IMR-90 (cell line): ENCODE measurements around the gene PPARG. TPM values are rescaled to one million over a fixed set of nuclear protein-coding genes. Genes with fewer than 3 reads are reported as not detected.

Experiments
- ATAC-seq: fragments of 200-7000 bp; cut with Tn5 transposase; 2 replicates; pipeline ENCODE4 v1.9.1; 2020; ENCODE audit warnings: low read depth, mild to moderate bottlenecking, moderate library complexity
- BruUV-seq: library from RNA; stranded (reverse); fragments of 400-500 nt; replicated peaks from 2 replicates; lab custom pipeline; 2021; lab: Mats Ljungman, UMichigan
- CTCF ChIA-PET: fragments of 300-600 bp; formaldehyde crosslinking; extraction: SDS; loops from one replicate; lab custom pipeline; 2021; ENCODE audit warnings: antibody characterized with exemption; lab: Yijun Ruan, JAX
- POLR2A ChIA-PET: fragments of 300-600 bp; sonication (Branson Sonifier 250); formaldehyde crosslinking; loops from one replicate; lab custom pipeline; 2022; ENCODE audit warnings: antibody characterized with exemption; ENCODE audit not compliant: unreplicated experiment; lab: Charles Lee
- DNase-seq: peaks from one replicate; pipeline ENCODE4 v3.0.0; 2013
- H2AFZ ChIP-seq: replicated peaks from 2 replicates; pipeline ENCODE3; 2013; ENCODE audit warnings: low read length, mild to moderate bottlenecking; ENCODE audit not compliant: poor library complexity
- H2AK5ac ChIP-seq: 2 replicates; pipeline ENCODE4 v1.6.1; 2013; ENCODE audit warnings: low read depth, low read length, inconsistent platforms
- H2AK9ac ChIP-seq: replicated peaks from 2 replicates; pipeline ENCODE3; 2013; ENCODE audit warnings: mild to moderate bottlenecking, low read depth, low read length, moderate library complexity; ENCODE audit not compliant: poor library complexity
- H2BK120ac ChIP-seq: 2 replicates; pipeline ENCODE4 v1.6.1; 2013; ENCODE audit warnings: low read depth, low read length, inconsistent platforms
- H2BK15ac ChIP-seq: 3 replicates; pipeline ENCODE4 v1.6.1; 2013; ENCODE audit warnings: low read depth, low read length, inconsistent platforms
- H2BK20ac ChIP-seq: 2 replicates; pipeline ENCODE4 v1.6.1; 2013; ENCODE audit warnings: low read depth, mild to moderate bottlenecking, inconsistent platforms, low read length, moderate library complexity
- H2BK5ac ChIP-seq: 2 replicates; pipeline ENCODE4 v1.6.1; 2013; ENCODE audit warnings: mild to moderate bottlenecking, low read depth, low read length, inconsistent platforms; ENCODE audit not compliant: poor library complexity, severe bottlenecking
- H3K14ac ChIP-seq: replicated peaks from 2 replicates; pipeline ENCODE4 v1.6.1; 2013; ENCODE audit warnings: low read depth, low read length, inconsistent platforms
- H3K18ac ChIP-seq: 2 replicates; pipeline ENCODE4 v1.6.1; 2013; ENCODE audit warnings: low read depth, low read length, control low read depth
- H3K23ac ChIP-seq: 2 replicates; pipeline ENCODE4 v1.6.1; 2013; ENCODE audit warnings: low read depth, low read length, inconsistent platforms
- H3K27ac ChIP-seq: 2 replicates; pipeline ENCODE4 v1.5.1; 2013; ENCODE audit warnings: mild to moderate bottlenecking, control low read depth, low read length; ENCODE audit not compliant: insufficient read depth
- H3K27me3 ChIP-seq: 2 replicates; pipeline ENCODE4 v1.6.1; 2013; ENCODE audit warnings: low read length; ENCODE audit not compliant: control insufficient read depth, insufficient read depth
- H3K36me3 ChIP-seq: 2 replicates; pipeline ENCODE4 v1.6.1; 2013; ENCODE audit warnings: low read length, mixed read lengths; ENCODE audit not compliant: control insufficient read depth, insufficient read depth
- H3K4ac ChIP-seq: 2 replicates; pipeline ENCODE4 v1.6.1; 2013; ENCODE audit warnings: low read depth, low read length, inconsistent platforms
- H3K4me1 ChIP-seq: 2 replicates; pipeline ENCODE4 v1.6.1; 2013; ENCODE audit warnings: low read length, mixed read lengths; ENCODE audit not compliant: control insufficient read depth, insufficient read depth
- H3K4me2 ChIP-seq: 2 replicates; pipeline ENCODE4 v1.6.1; 2013; ENCODE audit warnings: low read depth, mild to moderate bottlenecking, control low read depth, low read length, moderate library complexity
- H3K4me3 ChIP-seq: 2 replicates; pipeline ENCODE4 v1.5.1; 2013; ENCODE audit warnings: low read depth, mild to moderate bottlenecking, control low read depth, low read length, moderate library complexity; ENCODE audit not compliant: insufficient read depth
- H3K56ac ChIP-seq: 2 replicates; pipeline ENCODE4 v1.6.1; 2013; ENCODE audit warnings: low read length, inconsistent platforms; ENCODE audit not compliant: insufficient read depth; ENCODE audit errors: extremely low read depth
- H3K79me1 ChIP-seq, 2 experiments: 2 replicates each; pipeline ENCODE4 v1.6.1; 2013; ENCODE audit warnings: low read length in 2 of 2, inconsistent platforms in 1 of 2, low read depth in 1 of 2
- H3K9ac ChIP-seq: 2 replicates; pipeline ENCODE4 v1.6.1; 2013; ENCODE audit warnings: low read depth, low read length, control low read depth
- H3K9me1 ChIP-seq: 2 replicates; pipeline ENCODE4 v1.6.1; 2013; ENCODE audit warnings: low read length, inconsistent platforms; ENCODE audit not compliant: insufficient read depth
- H3K9me3 ChIP-seq: 2 replicates; pipeline ENCODE4 v1.6.1; 2013; ENCODE audit warnings: low read length; ENCODE audit not compliant: control insufficient read depth, insufficient read depth
- H4K20me1 ChIP-seq: 2 replicates; pipeline ENCODE4 v1.6.1; 2013; ENCODE audit warnings: low read length, inconsistent platforms; ENCODE audit not compliant: insufficient read depth
- H4K5ac ChIP-seq: 2 replicates; pipeline ENCODE4 v1.6.1; 2013; ENCODE audit warnings: mild to moderate bottlenecking, low read depth, low read length, control low read depth
- H4K8ac ChIP-seq, 2 experiments: 2 replicates each; pipeline ENCODE4 v1.6.1; 2013; ENCODE audit warnings: low read depth in 2 of 2, low read length in 2 of 2, control low read depth in 1 of 2, inconsistent platforms in 1 of 2
- H4K91ac ChIP-seq: 2 replicates; pipeline ENCODE4 v1.6.1; 2013; ENCODE audit warnings: low read depth, low read length, inconsistent platforms; ENCODE audit not compliant: insufficient read depth
- BHLHE40 ChIP-seq: fragments of 150-350 bp; IDR thresholded peaks from 2 replicates; pipeline ENCODE4 v1.6.1; 2016; ENCODE audit warnings: mild to moderate bottlenecking, low read depth, low read length
- CEBPB ChIP-seq: IDR thresholded peaks from 2 replicates; pipeline ENCODE4 v1.6.1; 2012; ENCODE audit warnings: low read depth, low read length, improper control_type of control experiment
- CHD1 ChIP-seq: IDR thresholded peaks from 2 replicates; pipeline ENCODE4 v1.6.1; 2012; ENCODE audit warnings: low read depth, low read length, improper control_type of control experiment
- CTCF ChIP-seq: conservative IDR thresholded peaks from 2 replicates; pipeline ENCODE4 v1.5.1; 2012; ENCODE audit warnings: mild to moderate bottlenecking, low read depth, low read length, improper control_type of control experiment
- ELK1 ChIP-seq: fragments of 150-350 bp; IDR thresholded peaks from 2 replicates; pipeline ENCODE4 v1.6.1; 2016; ENCODE audit warnings: low read depth, mild to moderate bottlenecking, low read length, moderate library complexity, borderline replicate concordance
- FOS ChIP-seq: fragments of 150-350 bp; IDR thresholded peaks from 2 replicates; pipeline ENCODE4 v1.6.1; 2016; ENCODE audit warnings: low read depth, low read length
- MAZ ChIP-seq: IDR thresholded peaks from 2 replicates; pipeline ENCODE4 v1.6.1; 2012; ENCODE audit warnings: low read depth, mild to moderate bottlenecking, low read length, improper control_type of control experiment, moderate library complexity, borderline replicate concordance
- MXI1 ChIP-seq: IDR thresholded peaks from 2 replicates; pipeline ENCODE4 v1.6.1; 2012; ENCODE audit warnings: low read depth, mild to moderate bottlenecking, low read length, moderate library complexity, borderline replicate concordance
- NFE2L2 ChIP-seq: fragments of 150-350 bp; IDR thresholded peaks from 2 replicates; pipeline ENCODE4 v1.6.1; 2016; ENCODE audit warnings: low read depth, mild to moderate bottlenecking, low read length
- POLR2A ChIP-seq: IDR thresholded peaks from 2 replicates; pipeline ENCODE4 v1.6.1; 2012; ENCODE audit warnings: mild to moderate bottlenecking, low read depth, low read length
- RCOR1 ChIP-seq: IDR thresholded peaks from 2 replicates; pipeline ENCODE4 v1.6.1; 2012; ENCODE audit warnings: mild to moderate bottlenecking, low read length, improper control_type of control experiment; ENCODE audit not compliant: insufficient replicate concordance
- SMC3 ChIP-seq: fragments of 150-350 bp; IDR thresholded peaks from 2 replicates; pipeline ENCODE4 v1.6.1; 2016; ENCODE audit warnings: low read depth, mild to moderate bottlenecking, antibody characterized with exemption, low read length, moderate library complexity
- WGBS, 2 experiments: methylation state at CpG; one replicate each; pipeline versions ENCODE4 v1.1.5 to v1.1.7; 2013; ENCODE audit warnings: missing lambda C conversion rate in 2 of 2; ENCODE audit not compliant: insufficient read length in 1 of 2; ENCODE audit errors: extremely low coverage in 2 of 2; 5-methylcytosine and 5-hydroxymethylcytosine counted together
- dilution Hi-C: fragments of 300-500 bp; cut with HindIII; formaldehyde crosslinking; loops from one replicate; pipeline ENCODE4 v1.14.3; 2018; ENCODE audit warnings: low sequenced_read_pairs; ENCODE audit not compliant: unreplicated experiment
- in situ Hi-C: fragments of 300-500 bp; cut with MboI; formaldehyde crosslinking; loops from 3 replicates; pipeline ENCODE4 v1.14.3; 2019; ENCODE audit warnings: low sequenced_read_pairs, inconsistent platforms, mixed read lengths
- intact Hi-C: fragments of 100-400 bp; cut with micrococcal nuclease; formaldehyde crosslinking; loops from 2 replicates; pipeline ENCODE4 v1.10.0; 2022
- polyA plus RNA-seq, 3 experiments: library from polyadenylated mRNA; depleted of rRNA; stranded (reverse); fragments of >200 nt; gene quantifications; 2 replicates each; pipeline ENCODE4 v1.2.3, GENCODE V29; 2012; ENCODE audit warnings: low replicate concordance in 1 of 3
- total RNA-seq: library from RNA; depleted of rRNA; stranded (reverse); fragments of >200 nt; gene quantifications from 2 replicates; pipeline ENCODE4 v1.2.3, GENCODE V29; 2012
- TF ChIP-seq, protein P1 (sequence below): fragments of 150-350 bp; IDR thresholded peaks from 2 replicates; pipeline ENCODE4 v1.6.1; 2017; ENCODE audit warnings: mild to moderate bottlenecking, antibody characterized with exemption, low read length, low read depth

The PPARG gene
- total and polyA plus RNA-seq, 2 of the 4 experiments (the other 2 are of a cell fraction): 11.2 to 23.8 TPM

GRCh38 chr3:12472796-12473195 is 183.9 kb downstream of the PPARG start:
- no peak overlapping the region for H4K91ac ChIP-seq
- no peak overlapping the region for H3K23ac ChIP-seq
- H2AK5ac ChIP-seq: no peak overlapping the region
- no peaks in the 10 kb centered on the region for H3K36me3 ChIP-seq
- H3K79me1 ChIP-seq: no peaks in the 10 kb centered on the region
- intact Hi-C loops (loop anchor here (1.0 kb wide), 1 partner anchor 34 kb away; no protein-coding TSS in a partner anchor), in situ Hi-C loops (loop anchor here (10.0 kb wide), 1 partner anchor 298 kb away; no protein-coding TSS in a partner anchor), dilution Hi-C loops (no loop called here)
- ChIA-PET CTCF (no interaction called here), POLR2A (no interaction called here)
- peaks cover 8% of the 10 kb centered on the region for H3K4me1 ChIP-seq
- peak overlapping the region; percentile 16; the same call in 1 of the 2 replicates for H3K4ac ChIP-seq
- H3K9me1 ChIP-seq: peaks cover 8% of the 10 kb centered on the region; the same call in 1 of the 2 replicates
- H2BK20ac ChIP-seq: no peak overlapping the region
- no peak for TF ChIP-seq CEBPB
- no peak for TF ChIP-seq POLR2A
- no peak for TF ChIP-seq CHD1
- TF ChIP-seq NFE2L2: no peak
- TF ChIP-seq, protein P1, sequence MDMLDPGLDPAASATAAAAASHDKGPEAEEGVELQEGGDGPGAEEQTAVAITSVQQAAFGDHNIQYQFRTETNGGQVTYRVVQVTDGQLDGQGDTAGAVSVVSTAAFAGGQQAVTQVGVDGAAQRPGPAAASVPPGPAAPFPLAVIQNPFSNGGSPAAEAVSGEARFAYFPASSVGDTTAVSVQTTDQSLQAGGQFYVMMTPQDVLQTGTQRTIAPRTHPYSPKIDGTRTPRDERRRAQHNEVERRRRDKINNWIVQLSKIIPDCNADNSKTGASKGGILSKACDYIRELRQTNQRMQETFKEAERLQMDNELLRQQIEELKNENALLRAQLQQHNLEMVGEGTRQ: no peak
- TF ChIP-seq BHLHE40: no peak
- TF ChIP-seq MAZ: no peak
- no peak for TF ChIP-seq RCOR1
- no peak for TF ChIP-seq CTCF
- no peak for TF ChIP-seq ELK1
- TF ChIP-seq SMC3: no peak
- TF ChIP-seq FOS: no peak
- TF ChIP-seq MXI1: no peak
- no peak overlapping the region for H4K8ac ChIP-seq
- BruUV-seq: no TSS peak
- peak overlapping the region; percentile 18; the same call in 1 of the 2 replicates for H2BK120ac ChIP-seq
- H3K14ac ChIP-seq: no peak overlapping the region
- no peak overlapping the region for H3K27ac ChIP-seq
- WGBS, 2 experiments: no CpG with 5 or more reads among the region's 5 CpGs
- H3K56ac ChIP-seq: no peak overlapping the region
- no peaks in the 10 kb centered on the region for H3K9me3 ChIP-seq
- H2AK9ac ChIP-seq: no peak overlapping the region
- H2AFZ ChIP-seq: no peak overlapping the region
- H2BK15ac ChIP-seq: no peak overlapping the region
- no peak overlapping the region for H3K4me3 ChIP-seq
- H3K27me3 ChIP-seq: no peaks in the 10 kb centered on the region; the same call in 1 of the 2 replicates
- H3K4me2 ChIP-seq: no peak overlapping the region
- DNase-seq: no peak
- H4K5ac ChIP-seq: no peak overlapping the region
- H3K9ac ChIP-seq: no peak overlapping the region
- ATAC-seq: no peak
- no peak overlapping the region for H3K18ac ChIP-seq
- no peaks in the 10 kb centered on the region for H4K20me1 ChIP-seq
- no peak overlapping the region for H2BK5ac ChIP-seq
